Mesothelial cell of epicardium (in vitro differentiated cells): ENCODE results near the gene FGFBP3. TPM values are rescaled to one million over a fixed set of nuclear protein-coding genes. Genes with fewer than 3 reads are reported as not detected.

Source experiments
- DNase-seq, 2 experiments: peaks; one replicate each; pipeline ENCODE4 v3.0.0; 2021; ENCODE audit warnings: low spot score in 2 of 2; ENCODE audit not compliant: unreplicated experiment in 2 of 2
- H3K27ac Mint-ChIP-seq: 2 replicates; pipeline ENCODE4 v1.8.0; 2021; ENCODE audit warnings: mixed read lengths
- H3K27me3 Mint-ChIP-seq: 2 replicates; pipeline ENCODE4 v1.8.0; 2021; ENCODE audit warnings: low read depth, mixed read lengths
- H3K36me3 Mint-ChIP-seq: 2 replicates; pipeline ENCODE4 v1.8.0; 2021; ENCODE audit warnings: mixed read lengths
- H3K4me1 Mint-ChIP-seq: 2 replicates; pipeline ENCODE4 v1.8.0; 2021; ENCODE audit warnings: mixed read lengths
- H3K4me3 Mint-ChIP-seq: 2 replicates; pipeline ENCODE4 v1.8.0; 2021; ENCODE audit warnings: mild to moderate bottlenecking, moderate library complexity, mixed read lengths
- H3K9me3 Mint-ChIP-seq: 2 replicates; pipeline ENCODE4 v1.8.0; 2021; ENCODE audit warnings: mixed read lengths
- CTCF ChIP-seq: fragments of 200-600 bp; sonication (generic); IDR thresholded peaks from one replicate; pipeline ENCODE4 v1.5.0; 2021; ENCODE audit warnings: antibody characterized with exemption; ENCODE audit not compliant: unreplicated experiment
- total RNA-seq: library from RNA; stranded (reverse); gene quantifications from 3 replicates; pipeline ENCODE4 v1.2.1, GENCODE V29; 2021

Gene FGFBP3
- total RNA-seq, 1 donor from 2014 or later: 3.5 TPM

GRCh38 chr10:91910467-91910866, 1.2 kb upstream of the FGFBP3 start:
- Mint-ChIP-seq H3K36me3 (peaks cover 4% of the 10 kb centered on the region), H3K9me3 (no peaks in the 10 kb centered on the region), H3K27me3 (peaks cover 18% of the 10 kb centered on the region), H3K4me1 (peaks cover 18% of the 10 kb centered on the region), H3K4me3 (no peak overlapping the region), H3K27ac (no peak overlapping the region)
- TF ChIP-seq CTCF: no peak
- DNase-seq: no peak

DNA sequence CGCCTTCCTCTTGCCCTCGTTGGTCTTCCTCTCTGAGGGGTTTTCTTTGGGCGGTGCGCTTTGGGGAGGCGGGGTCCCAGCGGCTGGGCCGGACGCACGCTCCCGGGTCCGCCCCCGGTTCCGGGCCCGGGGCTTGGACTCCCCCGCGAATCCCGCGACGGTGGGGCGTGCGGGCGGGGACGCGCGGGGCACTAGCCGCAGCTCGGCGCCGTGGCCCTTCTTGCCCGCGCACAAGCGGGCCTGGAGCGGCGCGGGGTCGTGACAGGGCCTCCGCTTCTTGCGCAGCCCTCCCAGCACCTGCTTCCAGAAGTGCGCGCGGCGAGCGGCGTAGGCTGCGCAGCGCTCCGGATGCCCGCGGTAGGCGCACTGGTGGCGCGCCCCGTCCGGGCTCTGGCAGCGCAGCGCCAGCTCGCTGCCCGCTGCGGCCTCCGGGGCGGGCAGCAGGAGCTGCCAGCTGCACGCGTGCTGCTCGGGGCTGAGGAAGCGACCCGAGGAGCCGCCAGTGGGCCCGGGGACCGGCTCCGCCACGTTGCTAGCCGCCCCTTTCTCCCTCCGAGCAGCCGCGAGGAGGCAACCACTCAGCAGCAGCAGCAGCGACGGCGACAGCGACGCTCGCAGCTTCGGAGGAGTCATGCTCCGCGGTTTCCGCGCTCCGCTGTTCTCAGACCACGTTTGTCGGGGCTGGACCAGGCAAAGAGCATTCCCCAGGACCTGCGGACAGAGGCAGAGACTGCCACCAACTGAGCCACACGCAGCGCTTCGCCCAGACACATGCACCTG, 759 bp downstream of the FGFBP3 start:
- Mint-ChIP-seq H3K27me3 (peaks cover 4% of the 10 kb centered on the region), H3K9me3 (no peaks in the 10 kb centered on the region), H3K4me3 (peak overlapping the region; percentile 87), H3K4me1 (peaks cover 18% of the 10 kb centered on the region), H3K36me3 (peaks cover 6% of the 10 kb centered on the region), H3K27ac (peak overlapping the region; percentile 88)
- no peak for TF ChIP-seq CTCF
- peak; percentile 41 to 71 for DNase-seq

GRCh38 chr10:91907914-91908336, 1.4 kb downstream of the FGFBP3 start:
- Mint-ChIP-seq H3K4me1 (peaks cover 18% of the 10 kb centered on the region), H3K9me3 (no peaks in the 10 kb centered on the region), H3K36me3 (peaks cover 6% of the 10 kb centered on the region)

DNA sequence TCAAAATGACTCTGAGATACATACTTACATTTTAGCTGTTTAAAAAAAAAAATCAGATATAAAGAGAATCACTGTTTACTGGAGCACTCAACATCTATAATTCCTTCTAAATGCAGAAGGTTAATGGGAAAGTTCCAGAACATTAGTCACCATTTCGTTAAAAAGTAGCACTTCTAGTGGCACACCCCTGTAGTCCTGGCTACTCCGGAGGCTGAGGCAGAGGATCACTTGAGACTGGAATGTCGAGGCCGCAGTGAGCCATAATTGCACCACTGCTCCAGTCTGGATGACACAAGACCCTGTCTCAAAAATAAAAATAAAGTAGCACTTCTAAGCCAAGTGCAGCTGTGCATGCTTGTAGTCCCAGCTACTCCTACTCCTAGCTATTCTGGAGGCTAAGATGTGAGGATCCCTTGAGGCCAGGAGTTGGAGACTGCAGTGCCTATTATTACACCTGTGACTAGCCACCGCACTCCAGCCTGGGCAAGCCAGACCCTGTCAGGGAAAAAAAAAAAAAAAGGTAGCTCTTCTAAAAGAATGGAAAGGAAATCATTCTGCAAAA, 2.2 kb downstream of the FGFBP3 start:
- no peak for TF ChIP-seq CTCF

More at GRCh38 chr10:91907914-91908336, 1.4 kb downstream of the FGFBP3 start:
- Mint-ChIP-seq H3K4me3 (peak overlapping the region; percentile 74), H3K27me3 (peaks cover under 1% of the 10 kb centered on the region), H3K27ac (peak overlapping the region; percentile 52)
- no peak for TF ChIP-seq CTCF
- peak; percentile 25 to 48 for DNase-seq

DNA sequence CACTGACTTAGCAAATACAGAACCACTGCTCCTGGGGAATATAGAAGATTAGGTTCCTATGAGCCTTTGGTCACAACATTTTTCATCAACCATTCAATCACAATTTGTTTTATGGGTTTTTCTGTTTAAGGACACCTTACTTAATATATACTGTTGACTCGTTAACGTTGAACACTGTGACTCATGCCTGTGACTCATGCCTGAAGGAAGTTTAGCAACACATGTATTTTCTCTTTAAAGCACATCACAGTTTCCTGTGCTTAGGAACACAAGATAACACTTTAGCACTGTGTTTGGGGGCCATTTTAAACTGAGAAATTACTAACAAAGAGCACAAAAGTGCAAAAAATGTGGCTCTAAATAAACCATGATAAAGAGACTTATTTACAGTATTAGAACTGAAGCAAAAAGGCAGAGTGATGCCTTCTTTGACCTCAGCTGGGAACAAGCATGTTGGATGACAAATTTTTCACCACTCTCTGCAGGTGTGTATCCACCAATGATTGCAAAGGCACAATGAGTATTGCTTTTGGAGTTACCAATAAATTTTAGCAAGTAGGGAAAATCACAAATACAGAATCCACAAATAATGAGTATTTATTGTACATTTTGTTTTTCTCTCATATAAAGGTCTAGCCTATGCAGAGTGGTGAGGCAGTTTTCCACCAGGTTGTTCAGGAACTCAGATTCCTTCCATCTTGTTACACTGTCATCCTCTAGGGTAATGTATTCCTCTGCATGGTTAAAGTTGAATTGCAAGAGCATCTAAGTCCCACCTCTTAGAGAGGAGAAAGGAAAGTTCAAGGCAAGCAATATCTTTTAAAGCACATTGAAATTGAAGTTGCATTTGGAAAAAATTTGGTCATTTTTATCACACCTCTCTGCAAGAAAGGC, 7.3 kb downstream of the FGFBP3 start:
- Mint-ChIP-seq H3K27me3 (no peaks in the 10 kb centered on the region), H3K27ac (peak overlapping the region; percentile 49), H3K36me3 (peaks cover 6% of the 10 kb centered on the region), H3K4me1 (peaks cover 4% of the 10 kb centered on the region), H3K9me3 (no peaks in the 10 kb centered on the region), H3K4me3 (no peak overlapping the region)
- TF ChIP-seq CTCF: no peak
- no peak for DNase-seq

More for the DNA sequence above, 2.2 kb downstream of the FGFBP3 start:
- H3K27ac Mint-ChIP-seq: no peak overlapping the region
- peaks cover 6% of the 10 kb centered on the region for H3K36me3 Mint-ChIP-seq
- DNase-seq: no peak
- H3K4me3 Mint-ChIP-seq: peak overlapping the region; percentile 74
- H3K9me3 Mint-ChIP-seq: no peaks in the 10 kb centered on the region
- H3K4me1 Mint-ChIP-seq: peaks cover 18% of the 10 kb centered on the region
- no peaks in the 10 kb centered on the region for H3K27me3 Mint-ChIP-seq
